HG03103 (cell line): ENCODE data around the gene PMM1.
"Not testable (repeated sequence)": the region's sequence is repeated elsewhere in the genome, so short reads cannot be mapped to it uniquely, and the experiment has no call there.

Source experiments
- ATAC-seq: cut with Tn5 transposase; IDR thresholded peaks from one replicate; pipeline ENCODE4 v1.9.1; 2021; ENCODE audit warnings: low read depth; ENCODE audit not compliant: unreplicated experiment

The PMM1 gene

DNA sequence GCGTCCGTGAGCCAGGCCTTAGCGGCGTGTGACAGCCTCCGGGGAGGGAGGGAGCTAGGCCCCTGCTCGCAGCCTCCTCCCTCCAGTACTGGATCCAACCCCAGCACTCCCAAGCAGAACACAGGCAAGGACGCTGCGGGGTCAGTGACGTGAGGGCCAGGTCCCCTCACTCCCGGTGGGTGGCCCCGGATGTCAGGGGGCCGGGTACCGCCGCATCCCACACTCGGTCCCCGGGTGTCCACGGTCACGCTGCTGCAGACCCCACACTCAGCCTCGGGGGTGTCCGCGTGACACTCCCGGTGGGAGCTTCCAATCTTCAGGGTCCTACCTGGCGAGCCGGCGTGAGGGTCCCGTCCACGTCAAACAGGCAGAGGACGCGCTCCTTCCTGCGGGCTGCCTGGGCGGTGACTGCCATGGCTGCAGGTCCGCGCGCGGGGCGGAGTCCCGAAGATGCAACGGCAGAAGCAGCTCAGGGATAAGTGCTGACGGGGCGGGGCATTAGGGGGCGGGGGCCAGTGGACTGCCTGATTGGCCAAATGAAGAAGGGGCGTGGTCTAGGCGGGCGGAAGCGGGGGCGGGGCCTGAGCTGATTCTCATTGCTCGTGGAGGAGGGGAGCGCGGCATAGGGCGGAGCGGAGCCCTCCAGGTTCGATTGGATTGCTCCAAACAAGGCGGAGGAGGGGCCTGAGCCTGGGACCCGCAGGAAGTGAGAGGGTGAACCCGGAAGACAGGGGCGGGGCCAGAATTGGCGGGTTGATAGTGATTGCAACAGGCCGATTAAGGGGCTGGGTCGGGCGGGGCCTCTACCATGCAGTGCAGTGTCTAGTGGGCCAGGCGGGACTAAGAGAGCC, at the start of gene PMM1:
TSS of gene PMM1 (minus strand) at position 450 of the 851 bp plus-strand sequence. CDS start at position 415, 35 bp downstream.
- ATAC-seq: peak; percentile 88

DNA sequence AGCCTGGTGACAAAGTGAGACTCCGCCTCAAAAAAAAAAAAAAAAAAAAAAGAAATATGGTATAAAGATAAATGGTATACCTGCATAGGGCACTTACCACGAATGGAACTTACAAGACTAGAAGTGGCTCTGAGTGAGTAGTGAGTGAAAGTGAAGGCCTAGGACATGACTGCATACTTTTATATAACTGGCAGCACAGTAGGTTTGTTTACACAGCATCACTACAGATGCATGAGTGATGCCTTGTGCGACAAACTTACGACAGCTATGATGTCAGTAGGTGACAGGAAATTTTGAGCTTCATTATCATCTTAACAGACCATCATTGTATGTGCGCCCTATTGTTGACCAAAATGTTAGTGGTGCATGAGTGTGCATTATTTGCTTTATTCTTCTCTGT, 49.1 kb upstream of the PMM1 start:
- no peak for ATAC-seq

GRCh38 chr22:41638124-41638523, 48.5 kb upstream of the PMM1 start:
- ATAC-seq: no peak

- not testable (repeated sequence) for ATAC-seq
Observed at GRCh38 chr22:41637623-41638022, 48.0 kb upstream of the PMM1 start.

- ATAC-seq: no peak
Observed at GRCh38 chr22:41636467-41636866, 46.8 kb upstream of the PMM1 start.

GRCh38 chr22:41634610-41635009, 45.0 kb upstream of the PMM1 start:
- not testable (repeated sequence) for ATAC-seq

GRCh38 chr22:41631615-41632014, 42.0 kb upstream of the PMM1 start:
- ATAC-seq: not testable (repeated sequence)

DNA sequence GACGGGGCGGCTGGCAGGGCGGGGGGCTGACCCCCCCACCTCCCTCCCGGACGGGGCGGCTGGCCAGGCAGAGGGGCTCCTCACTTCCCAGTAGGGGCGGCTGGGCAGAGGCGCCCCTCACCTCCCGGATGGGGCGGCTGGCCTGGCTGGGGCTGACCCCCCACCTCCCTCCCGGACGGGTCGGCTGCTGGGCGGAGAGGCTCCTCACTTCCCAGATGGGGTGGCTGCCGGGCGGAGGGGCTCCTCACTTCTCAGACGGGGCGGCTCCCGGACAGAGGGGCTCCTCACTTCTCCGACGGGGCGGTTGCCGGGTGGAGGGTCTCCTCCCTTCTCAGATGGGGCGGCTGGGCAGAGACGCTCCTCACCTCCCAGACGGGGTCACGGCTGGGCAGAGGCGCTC, 41.5 kb upstream of the PMM1 start:
- not testable (repeated sequence) for ATAC-seq

DNA sequence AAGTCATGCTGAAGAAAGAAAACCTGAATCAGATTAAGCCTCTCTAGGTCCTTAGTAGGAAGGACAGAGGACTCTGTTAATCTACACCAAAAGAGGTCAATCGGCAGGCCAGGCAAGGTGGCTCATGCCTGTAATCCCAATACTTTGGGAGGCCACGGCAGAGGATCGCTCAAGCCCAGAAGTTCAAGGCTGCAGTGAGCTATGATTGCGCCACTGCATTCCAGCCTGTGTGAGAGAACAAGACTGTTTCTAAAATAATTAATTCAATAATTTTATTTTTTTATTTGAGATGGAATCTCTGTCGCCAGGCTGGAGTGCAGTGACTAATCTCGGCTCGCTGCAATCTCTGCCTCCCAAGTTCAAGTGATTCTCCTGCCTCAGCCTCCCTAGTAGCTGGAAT, 35.9 kb upstream of the PMM1 start:
- no peak for ATAC-seq

DNA sequence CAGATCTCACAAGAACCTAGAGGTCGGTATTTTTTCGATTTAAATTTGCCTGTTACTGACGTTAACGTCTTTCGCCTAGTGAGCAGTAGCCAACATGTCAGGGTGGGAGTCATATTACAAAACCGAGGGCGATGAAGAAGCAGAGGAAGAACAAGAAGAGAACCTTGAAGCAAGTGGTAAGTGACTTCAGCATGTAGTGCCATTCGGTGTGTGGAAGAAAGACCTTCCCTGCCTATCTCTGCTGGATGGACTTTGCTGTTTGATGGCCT, 32.2 kb upstream of the PMM1 start:
- no peak for ATAC-seq

GRCh38 chr22:41621099-41621910, 31.7 kb upstream of the PMM1 start, which contains the start of gene XRCC6:
TSS of gene XRCC6 (plus strand) at chr22:41621295. CDS start at chr22:41622005, 710 bp downstream.
- peak; percentile 75 for ATAC-seq

DNA sequence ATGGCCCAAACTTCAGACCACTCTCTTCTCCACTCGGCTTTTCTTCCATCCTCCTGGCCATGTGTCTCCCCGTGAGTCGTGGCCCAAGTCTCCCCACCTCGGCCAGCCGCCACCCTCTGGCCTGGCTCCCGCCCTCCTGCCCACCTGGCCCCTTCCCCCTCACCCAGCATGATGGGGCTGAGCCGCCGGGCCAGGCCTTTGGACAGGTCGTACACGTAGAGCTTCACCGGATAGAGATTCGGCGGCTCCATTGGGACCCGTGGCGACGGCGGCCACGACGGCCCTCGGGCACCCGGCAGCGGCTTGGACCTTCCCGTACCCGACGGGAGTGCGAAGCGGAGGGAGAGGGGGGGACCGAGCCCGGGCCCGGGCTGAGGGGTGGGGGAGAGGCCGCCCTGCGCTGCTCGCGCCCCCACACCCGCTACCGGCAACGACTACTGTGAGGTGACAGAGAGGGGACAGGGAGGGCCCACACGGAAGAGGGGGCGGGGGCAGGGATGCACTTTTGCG, 31.0 kb upstream of the PMM1 start, which contains the start of gene DESI1:
TSS of gene DESI1 (minus strand) at position 455 of the 510 bp plus-strand sequence. CDS start at position 251, 204 bp downstream.
- ATAC-seq: peak; percentile 18

DNA sequence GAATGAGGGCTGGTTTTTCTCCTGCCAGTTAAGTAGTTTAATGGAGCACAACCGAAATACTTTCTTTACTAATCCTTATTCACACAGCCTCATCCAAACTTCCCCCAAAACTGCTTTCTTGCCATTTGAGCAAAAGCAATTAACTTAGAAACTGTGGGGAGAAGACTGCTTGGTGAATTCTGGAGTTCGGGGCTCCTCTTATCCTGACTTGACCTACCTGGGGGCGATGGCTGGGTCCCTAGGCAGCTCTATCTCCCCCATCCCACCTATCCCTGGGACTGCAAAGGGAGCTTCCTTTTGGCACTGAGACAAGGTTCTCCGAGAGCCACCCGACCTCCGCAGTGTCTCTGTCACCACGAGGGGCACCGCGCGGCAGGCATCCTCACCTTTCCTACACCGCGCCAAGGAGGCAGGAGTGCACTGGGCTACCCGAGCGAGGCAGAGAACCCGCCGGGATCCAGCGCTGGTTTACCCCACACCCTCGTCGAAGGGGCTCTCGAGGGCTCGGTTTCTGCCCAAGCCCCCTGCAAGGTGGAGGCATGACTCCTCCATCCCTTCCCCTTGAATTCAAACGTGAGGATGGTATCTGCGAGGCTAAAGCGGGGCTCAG, 30.4 kb upstream of the PMM1 start:
- peak; percentile 4 for ATAC-seq

GRCh38 chr22:41613456-41613855, 23.8 kb upstream of the PMM1 start:
- ATAC-seq: no peak

DNA sequence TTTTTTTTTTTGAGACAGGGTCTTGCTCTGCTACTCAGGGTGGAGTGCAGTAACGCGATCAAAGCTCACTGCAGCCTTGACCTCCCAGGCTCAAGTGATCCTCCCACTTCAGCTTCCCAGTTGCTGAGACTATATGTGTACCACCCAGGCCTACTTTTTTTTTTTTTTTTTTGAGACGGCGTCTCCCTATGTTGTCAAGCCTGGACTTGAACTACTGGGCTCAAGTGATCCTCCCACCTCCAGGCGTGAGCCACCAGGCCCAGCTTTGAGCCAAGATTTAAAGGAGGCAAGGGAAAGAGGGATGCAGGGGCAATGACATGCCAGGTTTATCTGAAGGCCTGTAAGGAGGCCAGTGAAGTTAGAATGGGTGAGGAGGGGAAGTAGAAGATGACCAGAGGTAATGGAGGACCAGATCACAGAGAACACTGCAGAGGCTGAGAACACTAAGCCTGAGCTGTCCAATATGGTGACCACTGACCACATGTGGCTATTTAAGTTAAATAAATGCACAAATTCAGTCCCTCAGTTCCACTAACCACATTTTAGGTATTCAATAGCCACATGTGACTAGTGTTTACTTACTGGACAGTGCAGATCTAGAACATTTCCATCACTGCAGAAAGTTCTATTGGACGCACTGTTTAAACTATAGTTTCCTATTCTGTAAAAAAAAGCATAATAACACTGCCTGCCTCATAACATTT, 23.1 kb upstream of the PMM1 start:
- ATAC-seq: no peak

- ATAC-seq: no peak
Observed at GRCh38 chr22:41608386-41608785, 18.7 kb upstream of the PMM1 start.

DNA sequence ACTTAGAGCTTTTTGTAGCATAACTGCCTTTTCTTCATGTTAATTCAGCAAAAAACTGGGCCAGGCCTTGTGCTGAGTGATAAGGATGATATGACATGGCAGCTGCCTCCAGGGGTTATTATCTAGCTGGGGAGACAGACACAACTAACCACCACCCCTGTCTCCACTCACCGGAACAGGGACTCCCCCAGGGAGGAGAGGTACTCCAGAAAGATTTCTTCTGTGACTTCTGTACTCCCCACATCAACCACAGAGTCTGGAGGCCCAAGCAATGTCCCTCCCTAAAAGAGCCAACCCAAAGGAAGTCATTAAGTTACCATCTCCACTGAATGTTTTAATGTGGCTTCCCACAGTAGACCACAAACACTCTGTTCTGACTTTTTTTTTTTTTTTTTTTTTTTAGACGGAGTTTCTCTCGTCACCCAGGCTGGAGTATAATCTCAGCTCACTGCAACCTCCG, 14.3 kb upstream of the PMM1 start:
- no peak for ATAC-seq

DNA sequence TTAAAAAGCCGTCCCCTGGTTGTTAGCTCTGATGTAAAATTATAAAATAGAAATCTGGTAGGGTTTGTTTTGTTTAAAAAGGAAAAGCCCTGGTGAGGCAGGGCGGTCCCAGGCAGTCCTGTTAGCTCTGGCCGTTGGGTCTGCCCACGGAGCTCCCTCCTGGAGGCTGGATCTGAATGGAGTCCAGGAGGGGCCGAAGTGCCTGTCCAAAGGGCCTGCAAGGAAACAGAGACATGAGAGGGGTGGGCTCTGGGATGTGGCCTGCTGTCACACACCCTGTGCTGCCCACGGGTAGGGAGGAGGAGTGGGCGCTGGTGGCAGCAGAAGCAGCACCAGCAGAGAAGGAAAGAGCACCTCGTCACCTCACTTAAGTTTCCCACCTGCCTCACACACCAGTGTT, 11.3 kb upstream of the PMM1 start:
- ATAC-seq: no peak

DNA sequence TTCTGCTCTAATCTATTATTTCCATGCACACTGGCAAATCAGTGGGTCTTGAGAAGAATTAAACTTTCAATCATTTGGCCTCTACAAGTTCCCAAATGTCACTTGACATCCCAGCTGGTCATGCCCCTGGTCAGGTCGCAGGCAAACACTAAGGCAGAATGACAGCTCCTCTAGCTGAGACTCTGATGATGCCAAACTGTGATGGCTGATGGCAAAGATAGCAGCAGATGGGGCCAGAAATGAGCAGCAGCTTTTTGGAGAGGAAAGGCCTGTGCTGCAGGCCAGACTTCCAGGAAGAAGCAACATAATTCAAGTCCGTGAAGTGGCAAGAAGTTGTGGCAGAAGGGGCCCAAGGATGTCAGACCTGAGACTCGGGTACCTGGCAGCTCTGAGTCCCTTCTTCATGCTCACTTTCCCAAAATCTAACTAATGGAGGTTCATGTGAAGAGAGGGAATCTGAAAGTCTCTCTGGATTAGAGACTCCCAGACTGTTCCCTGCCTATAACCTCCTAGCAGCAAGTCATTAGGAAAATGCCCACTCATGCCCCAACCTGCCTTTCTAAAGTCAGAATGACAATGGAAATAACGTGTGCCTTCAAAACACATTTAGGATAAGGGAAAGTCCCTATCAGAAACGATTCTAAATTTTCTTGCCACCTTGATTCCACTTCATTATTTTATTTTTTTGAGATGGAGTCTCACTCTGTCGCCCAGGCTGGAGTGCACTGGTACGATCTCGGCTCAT, 9.4 kb upstream of the PMM1 start:
- no peak for ATAC-seq

DNA sequence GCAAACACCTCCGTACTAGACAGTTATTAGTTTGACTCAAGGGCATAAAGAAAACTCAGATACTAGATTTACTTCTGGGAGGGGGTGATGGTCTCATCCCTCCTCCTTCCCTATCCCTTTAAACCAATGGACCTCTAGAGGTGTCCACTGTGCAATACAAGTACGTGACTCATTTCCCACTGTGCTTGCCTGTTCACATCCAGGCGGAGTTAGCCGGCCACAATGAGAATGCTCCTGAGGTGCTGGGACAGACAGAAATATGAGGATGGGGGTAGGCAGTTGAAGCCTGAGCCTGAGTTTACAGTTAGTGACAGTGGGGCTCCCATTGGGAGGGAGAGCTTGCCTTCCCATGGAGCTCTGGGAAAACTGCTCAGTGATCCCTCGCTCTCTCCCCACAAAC, 8.4 kb upstream of the PMM1 start:
- ATAC-seq: no peak
